ELR (cell line): ENCODE measurements around the gene INF2.

Experiments
- DNase-seq: peaks from one replicate; pipeline ENCODE4 v3.0.0-alpha.2; 2015; ENCODE audit warnings: low read depth

INF2 gene

GRCh38 chr14:104734991-104735779 is 45.8 kb downstream of the INF2 start:
- no peak for DNase-seq

GRCh38 chr14:104735830-104736642 is 46.6 kb downstream of the INF2 start:
- peak; percentile 66 for DNase-seq

- DNase-seq, result no peak
Observed at GRCh38 chr14:104738375-104739019, 49.1 kb downstream of the INF2 start.

- DNase-seq, result no peak
Observed at GRCh38 chr14:104739026-104739425, 49.6 kb downstream of the INF2 start.

- no peak for DNase-seq
Observed at GRCh38 chr14:104739546-104740516, 50.4 kb downstream of the INF2 start.

GRCh38 chr14:104741108-104741802 is 51.8 kb downstream of the INF2 start:
- DNase-seq, result no peak

GRCh38 chr14:104741803-104742251 is 52.4 kb downstream of the INF2 start:
- no peak for DNase-seq

- DNase-seq, result no peak
Observed at GRCh38 chr14:104742586-104743455, 53.4 kb downstream of the INF2 start.

- DNase-seq, result peak; percentile 64
Observed at GRCh38 chr14:104743461-104744380, 54.3 kb downstream of the INF2 start.

GRCh38 chr14:104744484-104744883 is 55.1 kb downstream of the INF2 start:
- DNase-seq, result no peak

GRCh38 chr14:104745431-104745830 is 56.0 kb downstream of the INF2 start:
- DNase-seq, result no peak

GRCh38 chr14:104746071-104746545 is 56.7 kb downstream of the INF2 start:
- DNase-seq, result no peak

GRCh38 chr14:104746934-104747481 is 57.6 kb downstream of the INF2 start:
- DNase-seq, result no peak

GRCh38 chr14:104747876-104748275 is 58.5 kb downstream of the INF2 start:
- no peak for DNase-seq

- peak; percentile 65 for DNase-seq
Observed at GRCh38 chr14:104749111-104749649, 59.8 kb downstream of the INF2 start.

GRCh38 chr14:104750056-104750752 is 60.8 kb downstream of the INF2 start:
- peak; percentile 75 for DNase-seq

GRCh38 chr14:104750753-104751057 is 61.3 kb downstream of the INF2 start:
- DNase-seq, result peak; percentile 28
